Uterus (tissue), 2 donors: ENCODE data around the gene GFPT2.

Experiments used
- CTCF ChIP-seq, 4 experiments: fragments of 200-600 bp in 2 of 4; fragments of 450-650 bp in 2 of 4; sonication (generic) in 2 of 4; IDR thresholded peaks; one replicate each; pipeline ENCODE4 v1.5.1; 2016 to 2019; ENCODE audit warnings: antibody characterized with exemption in 4 of 4, mild to moderate bottlenecking in 2 of 4, moderate library complexity in 1 of 4
- POLR2A ChIP-seq, 2 donors: fragments of 450-650 bp; IDR thresholded peaks; one replicate each; pipeline ENCODE4 v1.6.1; 2016; ENCODE audit warnings: antibody characterized with exemption in 2 of 2, mild to moderate bottlenecking in 1 of 2, moderate library complexity in 1 of 2

- no peak for TF ChIP-seq CTCF (IDR thresholded peaks at IDR 0.05)
- no peak for TF ChIP-seq POLR2A (IDR thresholded peaks at IDR 0.05)
Observed at GRCh38 chr5:180379355-180380070, 26.4 kb upstream of the GFPT2 start.
